Esophagus muscularis mucosa (tissue), 4 donors: ENCODE measurements around the gene SAFB. TPM values are rescaled to one million over a fixed set of nuclear protein-coding genes. Genes with fewer than 3 reads are reported as not detected.
A peak's percentile ranks its signal among the peaks of the same experiment; 100 is the strongest.

ENCODE experiments used
- DNase-seq: peaks from one replicate; pipeline ENCODE4 v3.0.0-alpha.2; 2017; ENCODE audit errors: extremely low spot score
- H3K27ac ChIP-seq, 4 donors: fragments of 200-600 bp; sonication (generic); replicated peaks in 1 of 4; 1 replicate in 3 of 4; 2 replicates in 1 of 4; pipeline ENCODE4 v1.5.1; 2016 to 2019; ENCODE audit warnings: mild to moderate bottlenecking in 1 of 4
- H3K27me3 ChIP-seq, 4 donors: fragments of 200-600 bp; sonication (generic); one replicate each; pipeline versions ENCODE4 v1.5.1 to v1.6.0; 2016 to 2019
- H3K36me3 ChIP-seq, 4 donors: fragments of 200-600 bp; sonication (generic); one replicate each; pipeline ENCODE4 v1.5.1; 2016 to 2019
- H3K4me1 ChIP-seq, 4 donors: fragments of 200-600 bp; sonication (generic); one replicate each; pipeline ENCODE4 v1.5.1; 2016 to 2019
- H3K4me3 ChIP-seq, 4 donors: fragments of 200-600 bp; sonication (generic); 1 replicate in 2 of 4; 2 replicates in 2 of 4; pipeline ENCODE4 v1.5.1; 2016 to 2019; ENCODE audit warnings: mild to moderate bottlenecking in 4 of 4, moderate library complexity in 1 of 4
- H3K9me3 ChIP-seq, 4 donors: fragments of 200-600 bp; sonication (generic); 1 replicate in 3 of 4; 2 replicates in 1 of 4; pipeline ENCODE4 v1.5.1; 2016 to 2019
- CTCF ChIP-seq, 3 experiments: fragments of 200-600 bp in 2 of 3; fragments of 450-650 bp in 1 of 3; sonication (generic) in 2 of 3; IDR thresholded peaks; one replicate each; pipeline ENCODE4 v1.5.1; 2017 to 2019; ENCODE audit warnings: antibody characterized with exemption in 3 of 3, mild to moderate bottlenecking in 2 of 3, moderate library complexity in 1 of 3
- EP300 ChIP-seq: sonication (generic); formaldehyde crosslinking; IDR thresholded peaks from one replicate; pipeline ENCODE4 v1.6.1; 2017; ENCODE audit warnings: antibody characterized with exemption
- POLR2A ChIP-seq: fragments of 450-650 bp; IDR thresholded peaks from one replicate; pipeline ENCODE4 v1.6.1; 2017; ENCODE audit warnings: antibody characterized with exemption, moderate library complexity, mild to moderate bottlenecking, low read depth
- POLR2AphosphoS5 ChIP-seq, 2 donors: sonication (generic); formaldehyde crosslinking; IDR thresholded peaks; one replicate each; pipeline ENCODE4 v1.6.1; 2017; ENCODE audit warnings: antibody characterized with exemption in 2 of 2
- WGBS: methylation state at CpG from one replicate; pipeline ENCODE4 v1.1.5; 2018; 5-methylcytosine and 5-hydroxymethylcytosine counted together
- intact Hi-C: fragments of 100-400 bp; cut with DNase I; formaldehyde crosslinking; loops from one replicate; pipeline ENCODE4 v1.15.1; 2023
- total RNA-seq, 4 donors: library from RNA; depleted of rRNA; stranded (reverse); fragments of >200 nt; gene quantifications; one replicate each; pipeline versions ENCODE4 v1.1.0 to v1.2.1, GENCODE V29; 2016

SAFB gene
- total RNA-seq, 4 donors from 2014 or later = 48.4 to 96.2 (median 75.7) TPM

GRCh38 chr19:5664515-5664914 lies 41.6 kb downstream of the SAFB start:
- TF ChIP-seq POLR2A (no peak), EP300 (no peak), CTCF (IDR thresholded peaks at IDR 0.05) (no peak), POLR2AphosphoS5 (IDR thresholded peaks at IDR 0.05) (no peak)
- intact Hi-C loops = no loop called here
- Histone ChIP-seq H3K36me3 (peaks cover 95 to 100% (median 98%) of the 10 kb centered on the region in 4 donors), H3K27ac (no peak overlapping the region), H3K27me3 (no peaks in the 10 kb centered on the region), H3K9me3 (no peaks in the 10 kb centered on the region), H3K4me3 (no peak overlapping the region), H3K4me1 (no peaks in the 10 kb centered on the region)
- WGBS = 93% methylated on average over 2 of the region's 2 CpGs
- DNase-seq = no peak

- no peak overlapping the region for H3K4me3 ChIP-seq
- no peaks in the 10 kb centered on the region for H3K9me3 ChIP-seq
- WGBS = 74% methylated on average over 10 of the region's 10 CpGs
- no peak for DNase-seq
- H3K4me1 ChIP-seq = no peaks in the 10 kb centered on the region
- TF ChIP-seq POLR2A (no peak), CTCF (IDR thresholded peaks at IDR 0.05) (no peak), EP300 (no peak), POLR2AphosphoS5 (IDR thresholded peaks at IDR 0.05) (no peak)
- peaks cover 86 to 94% (median 93%) of the 10 kb centered on the region in 4 donors for H3K36me3 ChIP-seq
- H3K27me3 ChIP-seq = no peaks in the 10 kb centered on the region
- intact Hi-C loops = no loop called here
- no peak overlapping the region for H3K27ac ChIP-seq
These were observed 43.1 kb downstream of the SAFB start for GRCh38 chr19:5665781-5666513.

- 89% methylated on average over 11 of the region's 26 CpGs for WGBS
- Histone ChIP-seq H3K4me3 (no peak overlapping the region), H3K4me1 (no peaks in the 10 kb centered on the region), H3K36me3 (peaks cover 75 to 91% (median 90%) of the 10 kb centered on the region in 4 donors), H3K27ac (no peak overlapping the region), H3K27me3 (no peaks in the 10 kb centered on the region), H3K9me3 (no peaks in the 10 kb centered on the region)
- intact Hi-C loops = no loop called here
- no peak for TF ChIP-seq POLR2AphosphoS5 (IDR thresholded peaks at IDR 0.05)
- no peak for DNase-seq
These were observed 44.2 kb downstream of the SAFB start for GRCh38 chr19:5666921-5667610.

GRCh38 chr19:5667751-5668271 lies 44.9 kb downstream of the SAFB start:
- Histone ChIP-seq H3K9me3 (no peaks in the 10 kb centered on the region), H3K27me3 (no peaks in the 10 kb centered on the region), H3K27ac (no peak overlapping the region), H3K36me3 (peaks cover 67 to 83% (median 83%) of the 10 kb centered on the region in 4 donors), H3K4me3 (no peak overlapping the region), H3K4me1 (no peaks in the 10 kb centered on the region)
- DNase-seq = no peak
- intact Hi-C loops = no loop called here
- 86% methylated on average over 22 of the region's 22 CpGs for WGBS
- TF ChIP-seq CTCF (IDR thresholded peaks at IDR 0.05) (no peak), POLR2AphosphoS5 (IDR thresholded peaks at IDR 0.05) (peak in 1 of 2 donors; percentile 12)

GRCh38 chr19:5669212-5669611 lies 46.3 kb downstream of the SAFB start:
- Histone ChIP-seq H3K27ac (no peak overlapping the region), H3K4me1 (no peaks in the 10 kb centered on the region), H3K4me3 (no peak overlapping the region), H3K27me3 (no peaks in the 10 kb centered on the region), H3K9me3 (no peaks in the 10 kb centered on the region), H3K36me3 (peaks cover 53 to 69% (median 69%) of the 10 kb centered on the region in 4 donors)
- DNase-seq = no peak
- TF ChIP-seq CTCF (IDR thresholded peaks at IDR 0.05) (no peak), POLR2A (no peak), POLR2AphosphoS5 (IDR thresholded peaks at IDR 0.05) (no peak), EP300 (no peak)
- WGBS = 85% methylated on average over 2 of the region's 11 CpGs
- intact Hi-C loops = no loop called here
